ENCODE data around the gene SGPP2. TPM values are rescaled to one million over a fixed set of nuclear protein-coding genes. Genes with fewer than 3 reads are reported as not detected.

SGPP2 gene
- total RNA-seq, 4 donors from 2014 or later = 33.6 to 66.0 (median 49.4) TPM

DNA sequence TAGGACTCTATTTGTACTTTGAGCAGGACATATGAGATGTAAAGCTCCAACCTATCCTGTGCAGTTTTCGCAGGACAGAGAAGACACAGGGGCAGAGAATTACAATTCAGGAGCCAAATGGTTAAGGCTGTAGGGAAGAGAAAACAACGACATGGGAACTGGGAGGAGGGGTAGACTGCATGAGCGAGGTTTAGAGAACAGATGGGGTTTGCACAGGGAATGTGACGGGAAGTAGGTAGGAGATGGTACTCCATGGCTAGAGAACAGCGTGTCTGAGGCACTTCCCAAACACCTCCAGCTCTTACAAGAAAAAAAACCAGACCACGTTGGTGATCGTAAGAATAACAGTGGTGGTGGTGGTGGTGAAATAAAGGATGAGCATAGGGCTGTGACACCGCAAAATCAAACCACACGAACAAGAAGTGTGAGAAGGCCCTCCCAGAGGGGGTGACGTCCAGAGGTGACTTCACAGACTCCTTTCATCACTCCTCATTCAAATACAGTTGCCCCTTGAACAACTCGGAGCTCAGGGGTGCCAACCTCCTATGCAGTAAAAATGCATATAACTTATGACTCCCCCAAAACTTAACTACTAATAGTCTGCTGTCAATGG is 138.9 kb downstream of the SGPP2 start:
- no peaks in the 10 kb centered on the region for H3K4me1 ChIP-seq
- WGBS, 2 donors = 63 to 65% methylated on average over 11 of the region's 11 CpGs
- TF ChIP-seq, protein P1, sequence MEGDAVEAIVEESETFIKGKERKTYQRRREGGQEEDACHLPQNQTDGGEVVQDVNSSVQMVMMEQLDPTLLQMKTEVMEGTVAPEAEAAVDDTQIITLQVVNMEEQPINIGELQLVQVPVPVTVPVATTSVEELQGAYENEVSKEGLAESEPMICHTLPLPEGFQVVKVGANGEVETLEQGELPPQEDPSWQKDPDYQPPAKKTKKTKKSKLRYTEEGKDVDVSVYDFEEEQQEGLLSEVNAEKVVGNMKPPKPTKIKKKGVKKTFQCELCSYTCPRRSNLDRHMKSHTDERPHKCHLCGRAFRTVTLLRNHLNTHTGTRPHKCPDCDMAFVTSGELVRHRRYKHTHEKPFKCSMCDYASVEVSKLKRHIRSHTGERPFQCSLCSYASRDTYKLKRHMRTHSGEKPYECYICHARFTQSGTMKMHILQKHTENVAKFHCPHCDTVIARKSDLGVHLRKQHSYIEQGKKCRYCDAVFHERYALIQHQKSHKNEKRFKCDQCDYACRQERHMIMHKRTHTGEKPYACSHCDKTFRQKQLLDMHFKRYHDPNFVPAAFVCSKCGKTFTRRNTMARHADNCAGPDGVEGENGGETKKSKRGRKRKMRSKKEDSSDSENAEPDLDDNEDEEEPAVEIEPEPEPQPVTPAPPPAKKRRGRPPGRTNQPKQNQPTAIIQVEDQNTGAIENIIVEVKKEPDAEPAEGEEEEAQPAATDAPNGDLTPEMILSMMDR (IDR thresholded peaks at IDR 0.05) = no peak
- TF ChIP-seq POLR2A (IDR thresholded peaks at IDR 0.05) = no peak
- H3K36me3 ChIP-seq = peaks cover 0 to 39% (median 0%) of the 10 kb centered on the region in 3 donors
- H3K27ac ChIP-seq = no peak overlapping the region
- H3K27me3 ChIP-seq = no peaks in the 10 kb centered on the region
- intact Hi-C loops (cut with DNase I) = loop anchor here (5.0 kb wide), 1 partner anchor 246 kb away; no protein-coding TSS in a partner anchor
- no peak overlapping the region for H3K4me3 ChIP-seq
- no peaks in the 10 kb centered on the region for H3K9me3 ChIP-seq
- DNase-seq = no peak

DNA sequence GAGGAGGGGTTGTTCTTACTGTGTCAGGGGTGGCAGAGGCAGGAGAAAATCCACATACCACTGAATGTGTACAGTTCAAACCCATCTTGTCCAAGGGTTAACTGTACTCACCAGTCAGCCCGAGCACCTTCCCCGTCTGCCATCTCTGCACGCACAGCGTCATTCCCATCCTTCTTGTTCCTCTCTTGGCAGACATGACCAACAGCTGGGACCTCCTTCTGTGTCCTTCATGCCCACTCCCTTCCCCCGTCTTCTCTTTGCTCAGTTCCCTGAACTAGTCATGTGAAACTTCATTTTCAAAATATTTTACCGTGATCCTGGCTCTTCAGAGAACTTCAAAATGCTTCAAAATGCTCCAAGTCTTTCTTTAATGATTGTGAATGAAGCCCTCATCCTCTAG is 139.6 kb downstream of the SGPP2 start:
- 79 to 86% methylated on average over 6 of the region's 6 CpGs for WGBS, 2 donors
- no peak for DNase-seq
- Histone ChIP-seq H3K9me3 (no peaks in the 10 kb centered on the region), H3K4me1 (peaks cover 0 to 4% (median 0%) of the 10 kb centered on the region in 3 donors), H3K36me3 (peaks cover 0 to 38% (median 0%) of the 10 kb centered on the region in 3 donors), H3K27me3 (no peaks in the 10 kb centered on the region), H3K4me3 (no peak overlapping the region), H3K27ac (no peak overlapping the region)
- TF ChIP-seq, protein P1 (IDR thresholded peaks at IDR 0.05) = no peak
- no peak for TF ChIP-seq POLR2A (IDR thresholded peaks at IDR 0.05)
- intact Hi-C loops (cut with DNase I) = loop anchor here (5.0 kb wide), 1 partner anchor 247 kb away; no protein-coding TSS in a partner anchor

DNA sequence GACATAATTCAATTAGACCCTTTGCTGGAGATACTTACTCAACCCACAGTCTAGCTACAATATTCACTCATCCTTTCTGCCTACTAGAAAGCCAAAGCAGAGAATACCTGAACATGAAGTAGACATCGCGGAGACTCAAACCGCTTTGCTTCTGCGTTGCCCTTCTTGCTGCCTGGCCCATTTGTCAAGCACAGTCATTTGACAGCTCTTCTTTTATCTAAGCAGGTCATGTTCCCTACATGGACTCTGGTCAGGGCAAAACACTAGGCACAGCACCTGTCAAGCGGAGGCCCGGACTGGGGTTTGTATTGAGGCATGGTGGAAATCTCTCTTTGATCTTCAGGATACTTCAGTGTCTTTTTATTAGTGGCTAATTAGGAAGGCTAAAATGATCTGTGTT is 141.9 kb downstream of the SGPP2 start:
- intact Hi-C loops (cut with DNase I) = no loop called here
- H3K27me3 ChIP-seq = no peaks in the 10 kb centered on the region
- 92 to 95% methylated on average over 6 of the region's 6 CpGs for WGBS, 2 donors
- H3K27ac ChIP-seq = no peak overlapping the region
- no peaks in the 10 kb centered on the region for H3K9me3 ChIP-seq
- peaks cover 0 to 10% (median 0%) of the 10 kb centered on the region in 3 donors for H3K4me1 ChIP-seq
- no peak for TF ChIP-seq POLR2A (IDR thresholded peaks at IDR 0.05)
- TF ChIP-seq, protein P1 (IDR thresholded peaks at IDR 0.05) = no peak
- H3K36me3 ChIP-seq = peaks cover 0 to 42% (median 0%) of the 10 kb centered on the region in 3 donors
- H3K4me3 ChIP-seq = no peak overlapping the region
- no peak for DNase-seq

DNA sequence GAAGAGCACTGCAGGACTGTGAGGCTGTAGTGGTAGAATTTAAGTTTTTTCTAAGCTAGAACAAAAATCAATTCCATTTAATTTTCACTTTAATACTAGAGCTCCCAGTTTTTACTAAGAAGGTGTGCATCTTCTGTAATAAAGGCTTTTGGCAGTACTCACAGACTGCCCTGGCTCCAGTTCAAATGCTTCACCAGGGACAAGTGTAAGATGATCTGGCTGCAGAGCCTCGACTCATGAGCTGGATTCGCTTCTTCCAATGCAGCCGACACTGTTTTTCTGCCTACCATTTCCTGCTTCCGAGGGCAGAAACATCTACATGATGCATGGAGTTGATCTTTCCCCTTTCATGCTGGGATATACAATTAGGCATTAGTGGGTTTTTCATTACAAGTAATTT is 144.5 kb downstream of the SGPP2 start:
- Histone ChIP-seq H3K4me3 (no peak overlapping the region), H3K27ac (no peak overlapping the region), H3K27me3 (no peaks in the 10 kb centered on the region), H3K4me1 (peaks cover 10 to 35% (median 10%) of the 10 kb centered on the region in 3 donors), H3K9me3 (no peaks in the 10 kb centered on the region), H3K36me3 (peaks cover 0 to 51% (median 0%) of the 10 kb centered on the region in 3 donors)
- intact Hi-C loops (cut with DNase I) = no loop called here
- DNase-seq = no peak
- TF ChIP-seq, protein P1 (IDR thresholded peaks at IDR 0.05) = no peak
- no peak for TF ChIP-seq POLR2A (IDR thresholded peaks at IDR 0.05)
- 60 to 61% methylated on average over 4 of the region's 4 CpGs for WGBS, 2 donors

DNA sequence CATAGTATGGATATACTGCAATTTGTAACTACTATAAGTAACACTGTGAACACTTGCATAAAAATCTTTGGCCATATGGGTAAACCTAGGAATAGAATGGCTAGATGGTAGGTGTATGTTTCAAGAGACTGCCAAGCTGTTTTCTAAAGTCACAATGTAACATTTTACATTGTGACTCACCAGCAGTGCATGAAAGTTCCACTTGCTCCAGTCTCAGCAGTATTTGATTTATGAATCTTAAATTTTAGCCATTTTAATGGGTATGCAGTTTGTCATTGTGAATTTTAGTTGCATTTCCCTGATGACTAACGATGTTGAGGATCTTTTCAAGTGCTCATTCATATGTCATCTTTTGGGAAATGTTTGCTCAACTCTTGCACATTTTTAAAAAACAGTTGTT is 145.5 kb downstream of the SGPP2 start:
- no peak for TF ChIP-seq POLR2A (IDR thresholded peaks at IDR 0.05)
- TF ChIP-seq, protein P1 (IDR thresholded peaks at IDR 0.05) = no peak
- Histone ChIP-seq H3K9me3 (no peaks in the 10 kb centered on the region), H3K36me3 (peaks cover 0 to 57% (median 0%) of the 10 kb centered on the region in 3 donors), H3K27me3 (no peaks in the 10 kb centered on the region), H3K4me1 (peaks cover 10 to 35% (median 10%) of the 10 kb centered on the region in 3 donors), H3K27ac (no peak overlapping the region), H3K4me3 (no peak overlapping the region)
- intact Hi-C loops (cut with DNase I) = no loop called here
- no peak for DNase-seq
- 42 to 59% methylated on average over 1 of the region's 1 CpG for WGBS, 2 donors
